ENCODE measurements around the gene LRRC4.

LRRC4 gene

DNA sequence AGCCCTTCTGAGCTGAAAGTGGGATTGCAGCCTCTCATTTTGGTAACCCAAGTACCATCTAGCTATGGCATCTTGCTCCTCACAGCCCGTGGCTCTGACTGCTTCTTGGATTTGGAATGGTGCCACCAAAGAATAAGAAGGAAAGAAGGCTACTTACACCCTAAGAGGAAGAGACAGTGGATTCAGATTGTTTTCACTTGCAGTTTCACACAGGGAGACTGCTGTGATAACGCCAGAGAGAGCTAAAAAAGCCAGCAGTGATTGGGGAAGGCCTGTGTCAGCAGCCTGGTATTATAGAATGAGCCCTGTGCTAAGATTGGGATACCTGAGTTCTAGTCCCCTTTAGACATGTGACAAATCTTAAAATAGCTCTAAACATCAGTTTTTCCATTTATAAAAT, 3.6 kb upstream of the LRRC4 start:
- no CpG with 5 or more reads among the region's 2 CpGs for WGBS (ENCODE audit: extremely low coverage, insufficient coverage, low lambda C conversion rate)
- Histone ChIP-seq H3K18ac (ENCODE audit: low read length) (no peak overlapping the region), H2BK15ac (replicated peaks; ENCODE audit: low read depth) (no peak overlapping the region), H3K9ac (ENCODE audit: low read length) (no peak overlapping the region), H3K23ac (ENCODE audit: low read length) (no peak overlapping the region), H3K4me1 (ENCODE audit: control insufficient read depth, low read depth, low read length) (peaks cover 1% of the 10 kb centered on the region), H3K56ac (ENCODE audit: low read length) (no peak overlapping the region), H3K36me3 (ENCODE audit: control insufficient read depth, insufficient read depth, low read length) (no peaks in the 10 kb centered on the region), H4K5ac (ENCODE audit: low read length) (no peak overlapping the region), H3K27me3 (ENCODE audit: insufficient read depth, low read length, poor library complexity) (no peaks in the 10 kb centered on the region), H2AK5ac (ENCODE audit: low read length) (no peak overlapping the region), H4K8ac (ENCODE audit: low read depth, low read length) (no peak overlapping the region), H3K27ac (ENCODE audit: low read depth, low read length) (no peak overlapping the region), H3K4ac (ENCODE audit: low read depth, low read length) (no peak overlapping the region), H3K79me1 (ENCODE audit: low read length) (no peaks in the 10 kb centered on the region), H3K79me2 (ENCODE audit: control insufficient read depth, insufficient read depth, low read length) (no peaks in the 10 kb centered on the region), H3K4me2 (ENCODE audit: low read length) (no peak overlapping the region), H2BK120ac (ENCODE audit: low read depth, low read length) (no peak overlapping the region), H3K4me3 (ENCODE audit: low read length) (no peak overlapping the region), H2BK5ac (ENCODE audit: low read length) (no peak overlapping the region)
- no peak for DNase-seq

DNA sequence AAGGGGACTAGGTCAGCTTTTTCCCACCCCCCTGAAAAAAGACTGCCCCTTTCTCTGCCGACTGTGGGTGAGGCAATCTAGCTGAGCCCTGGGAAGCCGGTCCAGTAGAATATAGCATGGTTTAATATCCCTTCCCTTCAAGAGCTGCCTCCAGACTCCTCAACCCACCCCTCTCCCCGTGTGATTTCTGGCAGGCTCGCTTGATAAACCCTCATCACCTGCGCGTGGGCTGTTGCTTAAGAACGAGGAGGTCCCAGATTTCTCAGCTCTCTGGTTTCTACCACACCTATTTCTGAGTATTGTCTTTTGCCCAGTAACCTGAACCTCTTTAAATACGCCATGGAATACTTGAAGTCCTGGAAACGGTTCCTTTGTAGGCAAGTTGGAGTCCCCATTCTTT, 2.0 kb upstream of the LRRC4 start:
- Histone ChIP-seq H4K8ac (ENCODE audit: low read depth, low read length) (no peak overlapping the region), H2BK120ac (ENCODE audit: low read depth, low read length) (no peak overlapping the region), H2AK5ac (ENCODE audit: low read length) (no peak overlapping the region), H3K18ac (ENCODE audit: low read length) (no peak overlapping the region), H4K5ac (ENCODE audit: low read length) (no peak overlapping the region), H3K36me3 (ENCODE audit: control insufficient read depth, insufficient read depth, low read length) (no peaks in the 10 kb centered on the region), H3K4ac (ENCODE audit: low read depth, low read length) (no peak overlapping the region), H3K56ac (ENCODE audit: low read length) (peak overlapping the region; percentile 72), H3K79me2 (ENCODE audit: control insufficient read depth, insufficient read depth, low read length) (no peaks in the 10 kb centered on the region), H3K4me2 (ENCODE audit: low read length) (no peak overlapping the region), H3K79me1 (ENCODE audit: low read length) (peaks cover 8% of the 10 kb centered on the region), H3K4me3 (ENCODE audit: low read length) (no peak overlapping the region), H3K27ac (ENCODE audit: low read depth, low read length) (no peak overlapping the region), H2BK15ac (replicated peaks; ENCODE audit: low read depth) (no peak overlapping the region), H3K4me1 (ENCODE audit: control insufficient read depth, low read depth, low read length) (peaks cover 1% of the 10 kb centered on the region), H3K9ac (ENCODE audit: low read length) (no peak overlapping the region), H2BK5ac (ENCODE audit: low read length) (no peak overlapping the region), H3K23ac (ENCODE audit: low read length) (no peak overlapping the region), H3K27me3 (ENCODE audit: insufficient read depth, low read length, poor library complexity) (no peaks in the 10 kb centered on the region)
- WGBS (ENCODE audit: extremely low coverage, insufficient coverage, low lambda C conversion rate): no CpG with 5 or more reads among the region's 9 CpGs
- no peak for DNase-seq

DNA sequence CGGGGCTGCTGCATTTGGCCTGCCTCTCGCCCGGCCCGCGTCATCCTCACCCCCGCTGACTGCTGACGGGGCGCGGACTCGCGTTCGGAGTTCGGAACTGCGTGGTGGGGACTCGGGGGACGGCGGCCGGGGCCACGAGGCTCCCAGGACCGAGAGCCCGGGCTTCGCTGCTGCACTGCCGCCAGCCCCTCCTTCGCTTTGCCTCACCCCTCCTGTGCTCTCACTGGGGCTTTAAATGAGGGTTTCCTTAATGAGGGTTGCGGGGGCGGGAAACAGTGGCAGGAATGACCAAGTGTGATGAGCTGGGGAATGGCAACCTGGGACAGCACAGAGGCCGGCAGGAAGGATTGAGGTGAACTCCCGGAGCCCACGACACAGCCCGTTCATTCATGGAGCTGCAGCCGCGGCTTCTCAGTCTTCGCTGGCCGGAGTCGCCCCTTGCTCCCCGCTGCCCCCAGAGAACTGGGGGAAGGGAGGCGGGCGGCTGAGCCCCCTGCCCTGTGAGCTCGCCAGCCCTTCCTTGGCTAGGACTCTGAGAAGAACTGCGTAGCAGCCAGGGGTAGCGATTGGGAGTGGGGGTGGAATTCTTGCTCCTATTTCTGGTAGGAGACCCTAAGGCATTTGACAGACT, 1.5 kb upstream of the LRRC4 start:
- peak overlapping the region; percentile 49 for H3K4me2 ChIP-seq (ENCODE audit: low read length)
- no peaks in the 10 kb centered on the region for H3K79me2 ChIP-seq (ENCODE audit: control insufficient read depth, insufficient read depth, low read length)
- H4K8ac ChIP-seq (ENCODE audit: low read depth, low read length): no peak overlapping the region
- peak overlapping the region; percentile 4 for H3K4me3 ChIP-seq (ENCODE audit: low read length)
- H2AK5ac ChIP-seq (ENCODE audit: low read length): no peak overlapping the region
- H3K4me1 ChIP-seq (ENCODE audit: control insufficient read depth, low read depth, low read length): peaks cover 1% of the 10 kb centered on the region
- no peaks in the 10 kb centered on the region for H3K36me3 ChIP-seq (ENCODE audit: control insufficient read depth, insufficient read depth, low read length)
- no peaks in the 10 kb centered on the region for H3K27me3 ChIP-seq (ENCODE audit: insufficient read depth, low read length, poor library complexity)
- no peak overlapping the region for H2BK120ac ChIP-seq (ENCODE audit: low read depth, low read length)
- H3K79me1 ChIP-seq (ENCODE audit: low read length): peaks cover 8% of the 10 kb centered on the region
- H2BK15ac ChIP-seq (replicated peaks; ENCODE audit: low read depth): no peak overlapping the region
- no peak overlapping the region for H3K27ac ChIP-seq (ENCODE audit: low read depth, low read length)
- H3K18ac ChIP-seq (ENCODE audit: low read length): peak overlapping the region; percentile 71
- peak overlapping the region; percentile 83 for H3K23ac ChIP-seq (ENCODE audit: low read length)
- no CpG with 5 or more reads among the region's 41 CpGs for WGBS (ENCODE audit: extremely low coverage, insufficient coverage, low lambda C conversion rate)
- no peak overlapping the region for H4K5ac ChIP-seq (ENCODE audit: low read length)
- H3K56ac ChIP-seq (ENCODE audit: low read length): peak overlapping the region; percentile 72
- no peak overlapping the region for H3K4ac ChIP-seq (ENCODE audit: low read depth, low read length)
- H3K9ac ChIP-seq (ENCODE audit: low read length): peak overlapping the region; percentile 63
- DNase-seq: peak; percentile 68
- H2BK5ac ChIP-seq (ENCODE audit: low read length): no peak overlapping the region

DNA sequence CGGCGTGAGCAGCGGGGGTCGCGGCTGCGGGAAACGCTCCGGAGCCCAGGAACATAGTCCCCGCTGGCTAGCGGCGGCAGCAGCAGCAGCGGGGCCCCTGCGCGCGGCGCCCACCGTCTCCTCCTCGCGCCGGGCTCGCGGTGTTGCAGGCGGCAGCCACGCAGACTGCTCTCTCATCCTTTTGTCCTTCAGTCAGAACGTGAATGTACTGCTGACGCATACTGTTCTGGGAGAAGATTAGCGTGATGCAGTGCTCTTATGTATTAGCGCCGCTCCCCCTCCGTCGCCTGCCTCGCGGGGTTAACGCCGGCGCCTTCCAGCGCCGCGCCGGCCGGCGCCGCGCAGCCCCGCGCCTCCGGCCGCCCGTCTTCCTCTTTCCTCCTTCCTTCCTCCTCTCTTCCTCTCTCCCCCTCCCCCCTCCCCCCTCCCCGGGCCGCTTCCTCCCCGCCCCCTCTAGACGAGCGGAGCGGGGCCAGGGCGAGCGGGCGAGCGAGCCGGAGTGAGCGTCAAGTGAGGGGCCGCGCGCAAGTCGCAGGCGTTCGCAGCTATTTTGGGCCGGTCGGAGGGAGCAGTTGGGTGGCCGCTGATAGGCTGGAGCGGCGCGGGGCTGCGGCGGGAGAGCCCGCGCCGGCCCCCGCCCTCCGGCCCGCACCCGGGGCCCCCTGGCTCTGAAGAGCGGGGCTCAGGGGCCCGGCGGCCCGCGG, 816 bp upstream of the LRRC4 start:
- H3K56ac ChIP-seq (ENCODE audit: low read length): peak overlapping the region; percentile 72
- peaks cover 1% of the 10 kb centered on the region for H3K4me1 ChIP-seq (ENCODE audit: control insufficient read depth, low read depth, low read length)
- H4K5ac ChIP-seq (ENCODE audit: low read length): no peak overlapping the region
- H3K36me3 ChIP-seq (ENCODE audit: control insufficient read depth, insufficient read depth, low read length): no peaks in the 10 kb centered on the region
- no peaks in the 10 kb centered on the region for H3K27me3 ChIP-seq (ENCODE audit: insufficient read depth, low read length, poor library complexity)
- peak overlapping the region; percentile 63 for H3K9ac ChIP-seq (ENCODE audit: low read length)
- no peaks in the 10 kb centered on the region for H3K79me2 ChIP-seq (ENCODE audit: control insufficient read depth, insufficient read depth, low read length)
- H2BK5ac ChIP-seq (ENCODE audit: low read length): no peak overlapping the region
- peaks cover 11% of the 10 kb centered on the region for H3K79me1 ChIP-seq (ENCODE audit: low read length)
- H2BK120ac ChIP-seq (ENCODE audit: low read depth, low read length): no peak overlapping the region
- H2BK15ac ChIP-seq (replicated peaks; ENCODE audit: low read depth): no peak overlapping the region
- peak overlapping the region; percentile 83 for H3K23ac ChIP-seq (ENCODE audit: low read length)
- no CpG with 5 or more reads among the region's 87 CpGs for WGBS (ENCODE audit: extremely low coverage, insufficient coverage, low lambda C conversion rate)
- peak; percentile 86 for DNase-seq
- no peak overlapping the region for H2AK5ac ChIP-seq (ENCODE audit: low read length)
- H3K18ac ChIP-seq (ENCODE audit: low read length): peak overlapping the region; percentile 71
- H3K27ac ChIP-seq (ENCODE audit: low read depth, low read length): peak overlapping the region; percentile 71
- H3K4me3 ChIP-seq (ENCODE audit: low read length): peak overlapping the region; percentile 2
- H4K8ac ChIP-seq (ENCODE audit: low read depth, low read length): no peak overlapping the region
- H3K4me2 ChIP-seq (ENCODE audit: low read length): peak overlapping the region; percentile 49
- peak overlapping the region; percentile 57 for H3K4ac ChIP-seq (ENCODE audit: low read depth, low read length)

DNA sequence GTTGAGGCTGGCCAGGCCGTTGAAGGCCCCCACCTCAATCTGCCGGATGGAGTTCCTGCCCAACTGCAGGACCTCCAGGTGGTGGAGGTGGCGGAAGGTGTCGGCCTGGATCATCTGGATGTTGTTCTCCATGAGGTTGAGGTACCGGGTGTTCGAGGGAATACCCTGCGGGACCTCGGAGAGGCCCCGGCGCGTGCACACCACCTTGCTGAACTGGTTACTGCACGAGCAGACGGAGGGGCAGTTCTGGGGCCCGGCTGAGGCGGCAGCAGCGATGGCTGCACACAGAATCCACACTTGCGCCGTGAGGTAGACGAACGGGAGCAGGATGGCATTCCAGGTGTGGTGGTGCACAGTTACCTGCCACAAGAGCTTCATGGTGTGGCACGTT, 979 bp downstream of the LRRC4 start:
- peak; percentile 44 for DNase-seq

More for the DNA sequence above, 979 bp downstream of the LRRC4 start:
- no CpG with 5 or more reads among the region's 21 CpGs for WGBS (ENCODE audit: extremely low coverage, insufficient coverage, low lambda C conversion rate)
- Histone ChIP-seq H3K23ac (ENCODE audit: low read length) (no peak overlapping the region), H2BK15ac (replicated peaks; ENCODE audit: low read depth) (no peak overlapping the region), H4K5ac (ENCODE audit: low read length) (no peak overlapping the region), H3K27me3 (ENCODE audit: insufficient read depth, low read length, poor library complexity) (no peaks in the 10 kb centered on the region), H2BK5ac (ENCODE audit: low read length) (no peak overlapping the region), H3K79me2 (ENCODE audit: control insufficient read depth, insufficient read depth, low read length) (no peaks in the 10 kb centered on the region), H3K36me3 (ENCODE audit: control insufficient read depth, insufficient read depth, low read length) (no peaks in the 10 kb centered on the region), H3K56ac (ENCODE audit: low read length) (peak overlapping the region; percentile 69), H3K79me1 (ENCODE audit: low read length) (peaks cover 12% of the 10 kb centered on the region), H3K4ac (ENCODE audit: low read depth, low read length) (no peak overlapping the region), H2AK5ac (ENCODE audit: low read length) (no peak overlapping the region), H3K18ac (ENCODE audit: low read length) (no peak overlapping the region), H4K8ac (ENCODE audit: low read depth, low read length) (no peak overlapping the region), H3K4me1 (ENCODE audit: control insufficient read depth, low read depth, low read length) (peaks cover 1% of the 10 kb centered on the region), H3K4me3 (ENCODE audit: low read length) (peak overlapping the region; percentile 40), H3K27ac (ENCODE audit: low read depth, low read length) (no peak overlapping the region), H3K4me2 (ENCODE audit: low read length) (peak overlapping the region; percentile 83), H3K9ac (ENCODE audit: low read length) (peak overlapping the region; percentile 63), H2BK120ac (ENCODE audit: low read depth, low read length) (no peak overlapping the region)
